Prostate gland (tissue), 2 donors: ENCODE measurements around the gene DAPK1. TPM values are rescaled to one million over a fixed set of nuclear protein-coding genes. Genes with fewer than 3 reads are reported as not detected.

Experiments
- DNase-seq: peaks from one replicate; pipeline ENCODE4 v3.0.0-alpha.2; 2019; ENCODE audit warnings: low spot score
- H3K27ac ChIP-seq, 2 donors: fragments of 200-600 bp; sonication (generic); 2 replicates each; pipeline ENCODE4 v1.5.1; 2017 to 2019
- H3K27me3 ChIP-seq: fragments of 200-600 bp; sonication (generic); replicated peaks from 2 replicates; pipeline ENCODE4 v1.5.1; 2019; ENCODE audit not compliant: insufficient read depth
- H3K36me3 ChIP-seq, 2 donors: fragments of 200-600 bp; sonication (generic); 1 replicate in 1 of 2; 2 replicates in 1 of 2; pipeline versions ENCODE4 v1.5.1 to v1.8.1; 2017 to 2019
- H3K4me1 ChIP-seq: fragments of 200-600 bp; sonication (generic); replicated peaks from 2 replicates; pipeline ENCODE4 v1.5.1; 2019
- H3K4me3 ChIP-seq, 2 donors: fragments of 200-600 bp; sonication (generic); 2 replicates each; pipeline ENCODE4 v1.5.1; 2017 to 2019
- H3K9me3 ChIP-seq: fragments of 200-600 bp; sonication (generic); 2 replicates; pipeline ENCODE4 v1.5.1; 2017
- CTCF ChIP-seq, 4 experiments: fragments of 200-600 bp in 2 of 4; fragments of 450-650 bp in 2 of 4; sonication (generic) in 2 of 4; IDR thresholded peaks; 1 replicate in 3 of 4; 2 replicates in 1 of 4; pipeline ENCODE4 v1.5.1; 2016 to 2019; ENCODE audit warnings: antibody characterized with exemption in 4 of 4, mild to moderate bottlenecking in 2 of 4, moderate library complexity in 2 of 4
- POLR2A ChIP-seq: fragments of 450-650 bp; IDR thresholded peaks from one replicate; pipeline ENCODE4 v1.6.1; 2016; ENCODE audit warnings: antibody characterized with exemption, mild to moderate bottlenecking
- POLR2AphosphoS5 ChIP-seq: sonication (generic); formaldehyde crosslinking; IDR thresholded peaks from one replicate; pipeline ENCODE4 v1.6.1; 2017; ENCODE audit warnings: antibody characterized with exemption
- WGBS: methylation state at CpG from one replicate; pipeline ENCODE4 v1.1.5; 2018; 5-methylcytosine and 5-hydroxymethylcytosine counted together
- intact Hi-C: fragments of 100-400 bp; cut with DNase I; formaldehyde crosslinking; loops from one replicate; pipeline ENCODE4 v1.14.2; 2022
- total RNA-seq, 2 donors: library from RNA; depleted of rRNA; stranded (reverse); fragments of >200 nt; gene quantifications; one replicate each; pipeline ENCODE4 v1.1.0, GENCODE V29; 2016

DAPK1 gene
- total RNA-seq, 2 donors from 2014 or later: 13.9 to 39.1 TPM

- H3K4me1 ChIP-seq: no peaks in the 10 kb centered on the region
- 94% methylated on average over 38 of the region's 39 CpGs for WGBS
- no peaks in the 10 kb centered on the region for H3K9me3 ChIP-seq
- DNase-seq: no peak
- TF ChIP-seq POLR2A: no peak
- no peak for TF ChIP-seq CTCF (IDR thresholded peaks at IDR 0.05)
- TF ChIP-seq POLR2AphosphoS5: no peak
- no peak overlapping the region for H3K4me3 ChIP-seq
- intact Hi-C loops: no loop called here
- no peaks in the 10 kb centered on the region for H3K36me3 ChIP-seq
- H3K27me3 ChIP-seq: no peaks in the 10 kb centered on the region
- no peak overlapping the region for H3K27ac ChIP-seq
These were observed 208.5 kb downstream of the DAPK1 start for GRCh38 chr9:87706066-87706739.

- no peak for DNase-seq
- H3K27ac ChIP-seq: no peak overlapping the region
- H3K9me3 ChIP-seq: no peaks in the 10 kb centered on the region
- WGBS: 33% methylated on average over 6 of the region's 6 CpGs
- TF ChIP-seq POLR2A (no peak), POLR2AphosphoS5 (no peak), CTCF (IDR thresholded peaks at IDR 0.05) (no peak)
- no peaks in the 10 kb centered on the region for H3K4me1 ChIP-seq
- intact Hi-C loops: no loop called here
- no peak overlapping the region for H3K4me3 ChIP-seq
- H3K27me3 ChIP-seq: no peaks in the 10 kb centered on the region
- H3K36me3 ChIP-seq: no peaks in the 10 kb centered on the region
These were observed 210.3 kb downstream of the DAPK1 start for GRCh38 chr9:87707805-87708506.

- no peak overlapping the region for H3K27ac ChIP-seq
- H3K4me1 ChIP-seq: no peaks in the 10 kb centered on the region
- no peak overlapping the region for H3K4me3 ChIP-seq
- no peaks in the 10 kb centered on the region for H3K9me3 ChIP-seq
- no peaks in the 10 kb centered on the region for H3K36me3 ChIP-seq
- no peaks in the 10 kb centered on the region for H3K27me3 ChIP-seq
- DNase-seq: no peak
- no peak for TF ChIP-seq POLR2A
- TF ChIP-seq POLR2AphosphoS5: no peak
- TF ChIP-seq CTCF (IDR thresholded peaks at IDR 0.05): no peak
- 85% methylated on average over 5 of the region's 5 CpGs for WGBS
- intact Hi-C loops: no loop called here
These were observed 210.9 kb downstream of the DAPK1 start for GRCh38 chr9:87708546-87708945.

GRCh38 chr9:87708986-87709728 lies 211.5 kb downstream of the DAPK1 start:
- no peaks in the 10 kb centered on the region for H3K9me3 ChIP-seq
- H3K27ac ChIP-seq: no peak overlapping the region
- H3K36me3 ChIP-seq: no peaks in the 10 kb centered on the region
- intact Hi-C loops: no loop called here
- no peak for TF ChIP-seq CTCF (IDR thresholded peaks at IDR 0.05)
- no peak for TF ChIP-seq POLR2A
- no peak for TF ChIP-seq POLR2AphosphoS5
- H3K27me3 ChIP-seq: no peaks in the 10 kb centered on the region
- H3K4me3 ChIP-seq: no peak overlapping the region
- WGBS: 86% methylated on average over 7 of the region's 7 CpGs
- DNase-seq: no peak
- H3K4me1 ChIP-seq: no peaks in the 10 kb centered on the region
